HL-60 (cell line): ENCODE measurements around the gene SHC3.

Experiments
- DNase-seq, 2 experiments: peaks; one replicate each; pipeline ENCODE4 v3.0.0-alpha.2; 2010 to 2020; ENCODE audit warnings: low read depth in 1 of 2, low spot score in 1 of 2
- H3K27ac ChIP-seq: fragments of 250-450 bp; sonication (Bioruptor Pico); replicated peaks from 2 replicates; pipeline ENCODE4 v1.5.1; 2020; ENCODE audit warnings: mild to moderate bottlenecking, moderate library complexity
- H3K27me3 ChIP-seq: fragments of 250-450 bp; sonication (Bioruptor Pico); 2 replicates; pipeline ENCODE4 v1.5.1; 2021; ENCODE audit warnings: mild to moderate bottlenecking, moderate library complexity; ENCODE audit not compliant: insufficient read depth, poor library complexity, severe bottlenecking
- H3K4me3 ChIP-seq: replicated peaks from 2 replicates; pipeline ENCODE4 v1.5.1; 2011; ENCODE audit warnings: mild to moderate bottlenecking, control low read depth, low read length; ENCODE audit not compliant: insufficient read depth
- GABPA ChIP-seq: IDR thresholded peaks from 2 replicates; pipeline ENCODE4 v1.6.1; 2012; ENCODE audit warnings: low read depth
- POLR2AphosphoS5 ChIP-seq: IDR thresholded peaks from 2 replicates; pipeline ENCODE4 v1.6.1; 2012; ENCODE audit warnings: low read depth
- SPI1 ChIP-seq: IDR thresholded peaks from 2 replicates; pipeline ENCODE4 v1.6.1; 2012; ENCODE audit warnings: low read depth, mild to moderate bottlenecking, borderline replicate concordance
- TF ChIP-seq, protein P1 (sequence below): IDR thresholded peaks from 2 replicates; pipeline ENCODE4 v1.6.1; 2012; ENCODE audit warnings: low read depth; ENCODE audit not compliant: insufficient replicate concordance
- TF ChIP-seq, protein P2 (sequence below): IDR thresholded peaks from one replicate; pipeline ENCODE4 v1.5.1; 2011; ENCODE audit warnings: low read length, control low read depth, inconsistent platforms; ENCODE audit not compliant: insufficient read depth

SHC3 gene

DNA sequence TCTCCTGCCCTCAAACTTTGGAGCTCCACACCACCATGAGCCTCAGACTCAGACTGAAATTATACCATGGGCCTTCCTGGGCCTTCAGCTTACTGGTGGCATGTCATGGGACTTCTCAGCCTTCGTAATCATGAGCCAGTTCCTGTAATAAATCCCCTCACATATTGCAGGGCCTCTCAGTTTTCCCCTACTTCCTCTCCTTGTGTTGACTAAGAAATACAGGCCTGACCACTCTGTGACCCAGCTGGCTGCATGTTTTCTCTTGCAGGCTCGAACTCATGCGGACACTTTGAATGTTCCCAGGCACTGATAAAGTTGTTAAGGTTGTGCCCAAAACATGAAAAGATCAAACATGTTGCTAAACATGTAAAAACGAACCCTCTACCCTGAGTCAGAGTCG lies 26.2 kb upstream of the SHC3 start:
- peak in 1 of 2 experiments; percentile 32 for DNase-seq
- Histone ChIP-seq H3K4me3 (no peak overlapping the region), H3K27me3 (no peaks in the 10 kb centered on the region), H3K27ac (no peak overlapping the region)
- TF ChIP-seq, protein P1, sequence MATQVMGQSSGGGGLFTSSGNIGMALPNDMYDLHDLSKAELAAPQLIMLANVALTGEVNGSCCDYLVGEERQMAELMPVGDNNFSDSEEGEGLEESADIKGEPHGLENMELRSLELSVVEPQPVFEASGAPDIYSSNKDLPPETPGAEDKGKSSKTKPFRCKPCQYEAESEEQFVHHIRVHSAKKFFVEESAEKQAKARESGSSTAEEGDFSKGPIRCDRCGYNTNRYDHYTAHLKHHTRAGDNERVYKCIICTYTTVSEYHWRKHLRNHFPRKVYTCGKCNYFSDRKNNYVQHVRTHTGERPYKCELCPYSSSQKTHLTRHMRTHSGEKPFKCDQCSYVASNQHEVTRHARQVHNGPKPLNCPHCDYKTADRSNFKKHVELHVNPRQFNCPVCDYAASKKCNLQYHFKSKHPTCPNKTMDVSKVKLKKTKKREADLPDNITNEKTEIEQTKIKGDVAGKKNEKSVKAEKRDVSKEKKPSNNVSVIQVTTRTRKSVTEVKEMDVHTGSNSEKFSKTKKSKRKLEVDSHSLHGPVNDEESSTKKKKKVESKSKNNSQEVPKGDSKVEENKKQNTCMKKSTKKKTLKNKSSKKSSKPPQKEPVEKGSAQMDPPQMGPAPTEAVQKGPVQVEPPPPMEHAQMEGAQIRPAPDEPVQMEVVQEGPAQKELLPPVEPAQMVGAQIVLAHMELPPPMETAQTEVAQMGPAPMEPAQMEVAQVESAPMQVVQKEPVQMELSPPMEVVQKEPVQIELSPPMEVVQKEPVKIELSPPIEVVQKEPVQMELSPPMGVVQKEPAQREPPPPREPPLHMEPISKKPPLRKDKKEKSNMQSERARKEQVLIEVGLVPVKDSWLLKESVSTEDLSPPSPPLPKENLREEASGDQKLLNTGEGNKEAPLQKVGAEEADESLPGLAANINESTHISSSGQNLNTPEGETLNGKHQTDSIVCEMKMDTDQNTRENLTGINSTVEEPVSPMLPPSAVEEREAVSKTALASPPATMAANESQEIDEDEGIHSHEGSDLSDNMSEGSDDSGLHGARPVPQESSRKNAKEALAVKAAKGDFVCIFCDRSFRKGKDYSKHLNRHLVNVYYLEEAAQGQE = no peak
- peak; percentile 60 for TF ChIP-seq SPI1
- no peak for TF ChIP-seq POLR2AphosphoS5

DNA sequence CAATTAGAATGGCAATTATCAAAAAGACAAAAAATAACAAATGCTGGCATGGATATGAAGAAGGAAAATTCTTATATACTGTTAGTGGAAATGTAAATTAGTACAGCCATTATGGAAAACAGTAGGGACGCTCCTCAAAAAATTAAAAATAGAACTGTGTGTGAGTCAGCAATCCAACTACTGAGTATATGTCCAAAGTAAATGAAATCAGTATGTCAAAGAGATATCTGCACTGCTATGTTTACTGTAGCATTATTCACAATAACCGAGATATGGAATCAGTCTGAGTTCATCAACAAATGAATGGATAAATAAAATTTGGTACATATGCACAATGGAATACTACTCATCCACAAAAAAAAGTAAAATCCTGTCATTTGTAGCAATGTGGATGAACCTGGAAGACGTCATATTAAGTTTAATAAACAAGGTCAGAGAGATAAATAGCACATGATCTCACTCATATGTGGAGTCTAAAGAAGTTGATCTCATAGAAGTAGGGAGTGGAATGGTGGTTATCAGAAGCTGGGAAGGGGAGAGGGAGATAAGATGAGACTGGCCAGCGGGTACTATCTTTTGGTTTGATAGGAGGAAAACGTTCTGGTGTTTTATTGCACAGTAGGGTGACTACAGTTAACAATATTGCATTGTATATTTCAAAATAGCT lies 16.6 kb upstream of the SHC3 start:
- Histone ChIP-seq H3K27me3 (peaks cover 2% of the 10 kb centered on the region), H3K27ac (no peak overlapping the region), H3K4me3 (no peak overlapping the region)
- TF ChIP-seq, protein P2, sequence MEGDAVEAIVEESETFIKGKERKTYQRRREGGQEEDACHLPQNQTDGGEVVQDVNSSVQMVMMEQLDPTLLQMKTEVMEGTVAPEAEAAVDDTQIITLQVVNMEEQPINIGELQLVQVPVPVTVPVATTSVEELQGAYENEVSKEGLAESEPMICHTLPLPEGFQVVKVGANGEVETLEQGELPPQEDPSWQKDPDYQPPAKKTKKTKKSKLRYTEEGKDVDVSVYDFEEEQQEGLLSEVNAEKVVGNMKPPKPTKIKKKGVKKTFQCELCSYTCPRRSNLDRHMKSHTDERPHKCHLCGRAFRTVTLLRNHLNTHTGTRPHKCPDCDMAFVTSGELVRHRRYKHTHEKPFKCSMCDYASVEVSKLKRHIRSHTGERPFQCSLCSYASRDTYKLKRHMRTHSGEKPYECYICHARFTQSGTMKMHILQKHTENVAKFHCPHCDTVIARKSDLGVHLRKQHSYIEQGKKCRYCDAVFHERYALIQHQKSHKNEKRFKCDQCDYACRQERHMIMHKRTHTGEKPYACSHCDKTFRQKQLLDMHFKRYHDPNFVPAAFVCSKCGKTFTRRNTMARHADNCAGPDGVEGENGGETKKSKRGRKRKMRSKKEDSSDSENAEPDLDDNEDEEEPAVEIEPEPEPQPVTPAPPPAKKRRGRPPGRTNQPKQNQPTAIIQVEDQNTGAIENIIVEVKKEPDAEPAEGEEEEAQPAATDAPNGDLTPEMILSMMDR = no peak
- no peak for TF ChIP-seq GABPA
- TF ChIP-seq, protein P1 = no peak
- no peak for DNase-seq

DNA sequence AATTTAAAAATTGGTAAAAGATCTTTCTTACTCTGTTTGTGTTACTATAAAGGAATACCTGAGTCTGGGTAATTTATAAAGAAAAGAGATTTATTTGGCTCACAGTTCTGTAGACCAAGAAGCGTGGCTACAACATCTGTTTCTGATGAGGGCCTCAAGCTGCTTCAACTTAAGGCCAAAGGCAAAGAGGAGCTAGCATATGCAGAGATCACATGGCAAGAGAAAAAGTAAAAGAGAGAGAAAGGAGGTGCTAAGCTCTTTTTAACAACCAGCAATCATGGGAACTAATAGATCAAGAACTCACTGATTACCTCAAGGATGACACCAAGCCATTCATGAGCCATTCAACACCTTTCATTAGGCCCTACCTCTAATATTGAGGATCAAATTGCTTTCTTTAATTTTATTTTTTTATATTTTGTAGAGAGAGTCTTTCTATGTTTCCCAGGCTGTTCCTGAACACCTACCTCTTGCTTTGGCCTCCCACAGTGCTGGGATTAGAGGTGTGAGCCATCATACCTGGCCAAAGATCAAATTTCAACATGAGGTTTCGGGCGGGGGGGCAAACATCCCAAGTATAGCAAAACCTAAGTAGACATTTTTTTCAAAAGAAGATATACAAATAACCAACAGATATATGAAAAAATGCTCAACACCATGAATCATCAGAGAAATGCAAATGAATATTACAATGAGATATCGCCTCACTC lies 16.0 kb upstream of the SHC3 start:
- Histone ChIP-seq H3K4me3 (no peak overlapping the region), H3K27ac (no peak overlapping the region), H3K27me3 (peaks cover 2% of the 10 kb centered on the region)
- DNase-seq = no peak
- TF ChIP-seq, protein P2 = no peak
- TF ChIP-seq SPI1 (no peak), POLR2AphosphoS5 (no peak), GABPA (no peak)
- TF ChIP-seq, protein P1 = no peak
